IMR-90 (cell line): ENCODE results near the gene KRT9. TPM values are rescaled to one million over a fixed set of nuclear protein-coding genes. Genes with fewer than 3 reads are reported as not detected.

Experiments used
- microRNA-seq, 2 experiments: library from miRNA; stranded (forward) in 1 of 2; unstranded in 1 of 2; fragments of 10-50 nt in 1 of 2; fragments of <30 nt in 1 of 2; gene quantifications in 1 of 2; microRNA quantifications in 1 of 2; one replicate each; pipeline versions ENCODE3 to v1.1.0; 2013 to 2020; ENCODE audit not compliant: insufficient read depth in 1 of 2, insufficient read length in 1 of 2, unreplicated experiment in 1 of 2
- polyA plus RNA-seq, 3 experiments: library from polyadenylated mRNA; depleted of rRNA; stranded (reverse); fragments of >200 nt; gene quantifications; 2 replicates each; pipeline ENCODE4 v1.2.3, GENCODE V29; 2012; ENCODE audit warnings: low replicate concordance in 1 of 3
- total RNA-seq: library from RNA; depleted of rRNA; stranded (reverse); fragments of >200 nt; gene quantifications from 2 replicates; pipeline ENCODE4 v1.2.3, GENCODE V29; 2012; rRNA removed

The KRT9 gene
- total and polyA plus RNA-seq, 2 of the 4 experiments (the other 2 are of a cell fraction): not detected

Small RNA genes within 50 kb of the gene (microRNA-seq; reads per million reads assigned to microRNA genes)
- gene MIR6510 (ENCODE audit: unreplicated experiment): not detected

Other genes with a start within 250 kb of the KRT9 start
- not detected in 2 replicates for gene KRT33A, start 221.2 kb downstream of the KRT9 start, total RNA-seq
- gene KRT33A, start 221.2 kb downstream of the KRT9 start, polyA plus RNA-seq (2012; rRNA removed): not detected in 2 replicates
- gene KRT33B, start 202.2 kb downstream of the KRT9 start, total RNA-seq: 0.18 and 0.28 TPM in 2 replicates
- gene KRT33B, start 202.2 kb downstream of the KRT9 start, polyA plus RNA-seq (2012; rRNA removed): 0.14 and 0.22 TPM in 2 replicates
- gene KRT34, start 189.8 kb downstream of the KRT9 start, total RNA-seq: 3.6 and 3.9 TPM in 2 replicates
- 3.4 and 4.2 TPM in 2 replicates for gene KRT34, start 189.8 kb downstream of the KRT9 start, polyA plus RNA-seq (2012; rRNA removed)
- gene KRT31, start 174.5 kb downstream of the KRT9 start, total RNA-seq: not detected in 2 replicates
- 0.05 TPM in 1 of 2 replicates, not detected in the other for gene KRT31, start 174.5 kb downstream of the KRT9 start, polyA plus RNA-seq (2012; rRNA removed)
- gene KRT37, start 147.5 kb downstream of the KRT9 start, total RNA-seq: not detected in 2 replicates
- gene KRT37, start 147.5 kb downstream of the KRT9 start, polyA plus RNA-seq (2012; rRNA removed): not detected in 2 replicates
- gene KRT38, start 131.1 kb downstream of the KRT9 start, total RNA-seq: not detected in 2 replicates
- gene KRT38, start 131.1 kb downstream of the KRT9 start, polyA plus RNA-seq (2012; rRNA removed): 0.04 and 0.09 TPM in 2 replicates
- not detected in 2 replicates for gene KRT32, start 104.7 kb downstream of the KRT9 start, total RNA-seq
- 0.06 and 0.09 TPM in 2 replicates for gene KRT32, start 104.7 kb downstream of the KRT9 start, polyA plus RNA-seq (2012; rRNA removed)
- gene KRT35, start 90.9 kb downstream of the KRT9 start, total RNA-seq: not detected in 2 replicates
- not detected in 2 replicates for gene KRT35, start 90.9 kb downstream of the KRT9 start, polyA plus RNA-seq (2012; rRNA removed)
- gene KRT36, start 82.1 kb downstream of the KRT9 start, total RNA-seq: not detected in 2 replicates
- not detected in 2 replicates for gene KRT36, start 82.1 kb downstream of the KRT9 start, polyA plus RNA-seq (2012; rRNA removed)
- gene KRT13, start 66.4 kb downstream of the KRT9 start, total RNA-seq: 0.18 and 0.28 TPM in 2 replicates
- gene KRT13, start 66.4 kb downstream of the KRT9 start, polyA plus RNA-seq (2012; rRNA removed): 0.56 and 0.60 TPM in 2 replicates
- gene KRT15, start 53.2 kb downstream of the KRT9 start, total RNA-seq: 2.9 and 3.6 TPM in 2 replicates
- gene KRT15, start 53.2 kb downstream of the KRT9 start, polyA plus RNA-seq (2012; rRNA removed): 5.3 and 7.6 TPM in 2 replicates
- 14.7 and 18.1 TPM in 2 replicates for gene KRT19, start 43.8 kb downstream of the KRT9 start, total RNA-seq
- 12.0 and 12.5 TPM in 2 replicates for gene KRT19, start 43.8 kb downstream of the KRT9 start, polyA plus RNA-seq (2012; rRNA removed)
- gene KRT14, start 14.8 kb upstream of the KRT9 start, total RNA-seq: not detected in 2 replicates
- gene KRT14, start 14.8 kb upstream of the KRT9 start, polyA plus RNA-seq (2012; rRNA removed): not detected in 2 replicates
- gene KRT16, start 40.7 kb upstream of the KRT9 start, total RNA-seq: not detected in 2 replicates
- not detected in 2 replicates for gene KRT16, start 40.7 kb upstream of the KRT9 start, polyA plus RNA-seq (2012; rRNA removed)
- 2.5 TPM in 2 replicates for gene KRT17, start 52.5 kb upstream of the KRT9 start, total RNA-seq
- 4.6 and 5.3 TPM in 2 replicates for gene KRT17, start 52.5 kb upstream of the KRT9 start, polyA plus RNA-seq (2012; rRNA removed)
- gene EIF1, start 116.8 kb upstream of the KRT9 start, total RNA-seq: 89.4 and 102 TPM in 2 replicates
- 381 and 388 TPM in 2 replicates for gene EIF1, start 116.8 kb upstream of the KRT9 start, polyA plus RNA-seq (2012; rRNA removed)
- not detected in 2 replicates for gene GAST, start 140.3 kb upstream of the KRT9 start, total RNA-seq
- gene GAST, start 140.3 kb upstream of the KRT9 start, polyA plus RNA-seq (2012; rRNA removed): not detected in 2 replicates
- under 0.01 TPM in 1 of 2 replicates, not detected in the other for gene HAP1, start 162.6 kb upstream of the KRT9 start, total RNA-seq
- 0.09 and 0.11 TPM in 2 replicates for gene HAP1, start 162.6 kb upstream of the KRT9 start, polyA plus RNA-seq (2012; rRNA removed)
- gene JUP, start 214.7 kb upstream of the KRT9 start, total RNA-seq: 12.9 and 14.7 TPM in 2 replicates
- gene JUP, start 214.7 kb upstream of the KRT9 start, polyA plus RNA-seq (2012; rRNA removed): 27.3 and 28.4 TPM in 2 replicates
- gene P3H4, start 239.9 kb upstream of the KRT9 start, total RNA-seq: 21.5 and 22.2 TPM in 2 replicates
- 66.7 and 76.9 TPM in 2 replicates for gene P3H4, start 239.9 kb upstream of the KRT9 start, polyA plus RNA-seq (2012; rRNA removed)
- gene FKBP10, start 240.9 kb upstream of the KRT9 start, total RNA-seq: 156 and 170 TPM in 2 replicates
- gene FKBP10, start 240.9 kb upstream of the KRT9 start, polyA plus RNA-seq (2012; rRNA removed): 984 and 1,083 TPM in 2 replicates